Suprapubic skin (tissue), 3 donors: ENCODE data around the gene VASH2.

Source experiments
- EP300 ChIP-seq: sonication (generic); formaldehyde crosslinking; IDR thresholded peaks from one replicate; pipeline ENCODE4 v1.6.1; 2017; ENCODE audit warnings: antibody characterized with exemption
- TF ChIP-seq, protein P1 (sequence below), 2 donors: fragments of 200-600 bp in 1 of 2; fragments of 450-650 bp in 1 of 2; sonication (generic) in 1 of 2; IDR thresholded peaks; one replicate each; pipeline ENCODE4 v1.5.1; 2016 to 2019; ENCODE audit warnings: antibody characterized with exemption in 2 of 2, mild to moderate bottlenecking in 1 of 2, moderate library complexity in 1 of 2

DNA sequence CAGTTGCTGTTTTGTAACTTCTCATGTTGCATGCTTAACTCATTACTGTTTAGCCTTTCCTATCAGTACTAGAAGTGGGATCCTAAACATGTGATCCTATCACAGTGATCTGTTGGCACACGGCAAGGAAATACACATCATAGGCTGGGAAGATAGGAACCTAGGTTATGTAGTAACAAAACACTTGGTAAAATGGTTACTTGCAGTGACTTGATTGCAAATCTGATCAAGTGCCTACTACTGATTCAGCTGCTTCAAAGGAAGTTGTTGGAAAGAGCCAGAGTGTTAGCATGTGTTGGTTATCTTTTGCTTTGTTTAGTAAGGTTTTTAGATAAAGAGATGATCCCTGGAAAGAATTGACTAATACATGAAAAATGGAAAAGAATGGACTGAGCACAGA lies 8.9 kb upstream of the VASH2 start:
- TF ChIP-seq, protein P1, sequence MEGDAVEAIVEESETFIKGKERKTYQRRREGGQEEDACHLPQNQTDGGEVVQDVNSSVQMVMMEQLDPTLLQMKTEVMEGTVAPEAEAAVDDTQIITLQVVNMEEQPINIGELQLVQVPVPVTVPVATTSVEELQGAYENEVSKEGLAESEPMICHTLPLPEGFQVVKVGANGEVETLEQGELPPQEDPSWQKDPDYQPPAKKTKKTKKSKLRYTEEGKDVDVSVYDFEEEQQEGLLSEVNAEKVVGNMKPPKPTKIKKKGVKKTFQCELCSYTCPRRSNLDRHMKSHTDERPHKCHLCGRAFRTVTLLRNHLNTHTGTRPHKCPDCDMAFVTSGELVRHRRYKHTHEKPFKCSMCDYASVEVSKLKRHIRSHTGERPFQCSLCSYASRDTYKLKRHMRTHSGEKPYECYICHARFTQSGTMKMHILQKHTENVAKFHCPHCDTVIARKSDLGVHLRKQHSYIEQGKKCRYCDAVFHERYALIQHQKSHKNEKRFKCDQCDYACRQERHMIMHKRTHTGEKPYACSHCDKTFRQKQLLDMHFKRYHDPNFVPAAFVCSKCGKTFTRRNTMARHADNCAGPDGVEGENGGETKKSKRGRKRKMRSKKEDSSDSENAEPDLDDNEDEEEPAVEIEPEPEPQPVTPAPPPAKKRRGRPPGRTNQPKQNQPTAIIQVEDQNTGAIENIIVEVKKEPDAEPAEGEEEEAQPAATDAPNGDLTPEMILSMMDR (IDR thresholded peaks at IDR 0.05) = no peak
- TF ChIP-seq EP300 = no peak
